A549 (cell line): ENCODE measurements around the gene KRTAP26-1. TPM values are rescaled to one million over a fixed set of nuclear protein-coding genes. Genes with fewer than 3 reads are reported as not detected.

ENCODE experiments used
- ATAC-seq, 2 experiments: fragments of 200-7000 bp in 1 of 2; fragments of >200 bp in 1 of 2; cut with Nextera tagmentation in 1 of 2; cut with Tn5 transposase in 1 of 2; 3 replicates each; pipeline versions ENCODE4 v1.8.0 to v1.9.1; 2018 to 2020; ENCODE audit warnings: mild to moderate bottlenecking in 1 of 2, moderate library complexity in 1 of 2
- CTCF ChIA-PET: fragments of 300-600 bp; sonication (Branson Sonifier 250); formaldehyde crosslinking; extraction: SDS; loops from one replicate; lab custom pipeline; 2021; ENCODE audit warnings: antibody characterized with exemption, inconsistent platforms; lab: Yijun Ruan, JAX
- POLR2A ChIA-PET: fragments of 350-600 bp; formaldehyde crosslinking; extraction: SDS; loops from one replicate; lab custom pipeline; 2021; ENCODE audit warnings: antibody characterized with exemption, inconsistent platforms; lab: Yijun Ruan, JAX
- DNase-seq, 2 experiments: peaks; one replicate each; pipeline versions ENCODE4 v3.0.0 to v3.0.0-alpha.2; 2011 to 2016; ENCODE audit warnings: low read depth in 1 of 2, low spot score in 1 of 2
- FAIRE-seq: peaks from 2 replicates; lab custom pipeline; 2011; peaks lifted over from hg19 to GRCh38; lab: Jason Lieb, UNC
- H3K27ac ChIP-seq, 2 experiments: fragments of >200 bp; sonication (Bioruptor Twin); formaldehyde crosslinking; 3 replicates each; pipeline ENCODE4 v1.5.1; 2016 to 2017
- H3K4me1 ChIP-seq: fragments of >200 bp; sonication (Bioruptor Twin); formaldehyde crosslinking; 3 replicates; pipeline ENCODE4 v1.6.1; 2016
- H3K4me2 ChIP-seq: fragments of >200 bp; sonication (Bioruptor Twin); formaldehyde crosslinking; 3 replicates; pipeline ENCODE4 v1.6.1; 2016
- H3K4me3 ChIP-seq: fragments of >200 bp; sonication (Bioruptor Twin); formaldehyde crosslinking; 3 replicates; pipeline ENCODE4 v1.5.1; 2016
- H3K9me3 ChIP-seq: fragments of >200 bp; sonication (Bioruptor Twin); formaldehyde crosslinking; 3 replicates; pipeline ENCODE4 v1.6.1; 2016
- ATOH8 ChIP-seq: fragments of 250-450 bp; sonication (Bioruptor Pico); IDR thresholded peaks from 2 replicates; pipeline ENCODE4 v1.5.0; 2020; ENCODE audit warnings: low read depth, mild to moderate bottlenecking, moderate library complexity
- BHLHE40 ChIP-seq: IDR thresholded peaks from 2 replicates; pipeline ENCODE4 v1.6.1; 2012; ENCODE audit warnings: low read depth, low read length, inconsistent platforms
- E2F6 ChIP-seq: IDR thresholded peaks from 2 replicates; pipeline ENCODE4 v1.6.1; 2012; ENCODE audit warnings: low read depth, borderline replicate concordance
- EHMT2 ChIP-seq: fragments of 200-600 bp; sonication (generic); IDR thresholded peaks from 2 replicates; pipeline ENCODE4 v1.6.1; 2016; ENCODE audit warnings: antibody characterized with exemption, low read depth, mild to moderate bottlenecking, moderate library complexity
- FOSB ChIP-seq: fragments of 250-450 bp; sonication (Bioruptor Pico); IDR thresholded peaks from 2 replicates; pipeline ENCODE4 v1.5.0; 2020; ENCODE audit warnings: mild to moderate bottlenecking, moderate library complexity
- FOSL2 ChIP-seq, 2 experiments: fragments of 450-650 bp in 1 of 2; fragments of >200 bp in 1 of 2; sonication (Bioruptor Twin) in 1 of 2; formaldehyde crosslinking; IDR thresholded peaks; 2 replicates each; pipeline versions ENCODE4 v1.5.0 to v1.6.1; 2016 to 2020; ENCODE audit warnings: mild to moderate bottlenecking in 1 of 2, moderate library complexity in 1 of 2
- HDAC2 ChIP-seq: fragments of 200-600 bp; sonication (generic); IDR thresholded peaks from 2 replicates; pipeline ENCODE4 v1.6.1; 2016
- HES2 ChIP-seq: fragments of >200 bp; sonication (Bioruptor Twin); formaldehyde crosslinking; IDR thresholded peaks from 2 replicates; pipeline ENCODE4 v1.6.1; 2016
- KDM5A ChIP-seq: fragments of 200-600 bp; sonication (generic); IDR thresholded peaks from 2 replicates; pipeline ENCODE4 v1.6.1; 2016; ENCODE audit warnings: antibody characterized with exemption, mild to moderate bottlenecking
- NPAS2 ChIP-seq: fragments of 250-450 bp; sonication (Bioruptor Pico); IDR thresholded peaks from 2 replicates; pipeline ENCODE4 v1.8.0; 2022; ENCODE audit warnings: mild to moderate bottlenecking, moderate library complexity, borderline replicate concordance
- NR3C1 ChIP-seq: fragments of >200 bp; sonication (Bioruptor Twin); formaldehyde crosslinking; IDR thresholded peaks from 3 replicates; pipeline ENCODE4 v1.6.1; 2017
- PHF8 ChIP-seq: fragments of 200-600 bp; sonication (generic); IDR thresholded peaks from 2 replicates; pipeline ENCODE4 v1.6.1; 2016; ENCODE audit warnings: low read depth, mild to moderate bottlenecking, antibody characterized with exemption, moderate library complexity, borderline replicate concordance
- POLR2AphosphoS2 ChIP-seq: conservative IDR thresholded peaks from 2 replicates; pipeline ENCODE4 v1.6.1; 2012; ENCODE audit warnings: low read length, improper control_type of control experiment, inconsistent platforms
- RARB ChIP-seq: fragments of 250-450 bp; sonication (Bioruptor Pico); IDR thresholded peaks from 2 replicates; pipeline ENCODE4 v1.8.0; 2021; ENCODE audit warnings: mild to moderate bottlenecking, moderate library complexity
- RCOR1 ChIP-seq: fragments of 150-350 bp; IDR thresholded peaks from 2 replicates; pipeline ENCODE4 v1.6.1; 2014; ENCODE audit warnings: antibody characterized with exemption, low read length, low read depth
- RFX5 ChIP-seq: fragments of 450-650 bp; IDR thresholded peaks from 2 replicates; pipeline ENCODE4 v1.7.1; 2014; ENCODE audit warnings: antibody characterized with exemption, mild to moderate bottlenecking, moderate library complexity
- RNF2 ChIP-seq: fragments of 200-600 bp; sonication (generic); IDR thresholded peaks from 2 replicates; pipeline ENCODE4 v1.6.1; 2016; ENCODE audit warnings: low read depth, mild to moderate bottlenecking, antibody characterized with exemption, moderate library complexity, borderline replicate concordance
- SMC3 ChIP-seq: fragments of >200 bp; sonication (Bioruptor Twin); formaldehyde crosslinking; IDR thresholded peaks from 3 replicates; pipeline ENCODE4 v1.6.1; 2018; ENCODE audit warnings: inconsistent platforms
- ZFP36 ChIP-seq: fragments of 450-650 bp; IDR thresholded peaks from 2 replicates; pipeline ENCODE4 v1.6.1; 2014; ENCODE audit warnings: borderline replicate concordance; ENCODE audit not compliant: partially characterized antibody
- ZNF302 ChIP-seq: fragments of 250-450 bp; sonication (Bioruptor Pico); IDR thresholded peaks from 2 replicates; pipeline ENCODE4 v1.9.0; 2021; ENCODE audit warnings: inconsistent platforms, mild to moderate bottlenecking, moderate library complexity
- ZSCAN20 ChIP-seq: fragments of 250-450 bp; sonication (Bioruptor Pico); IDR thresholded peaks from 2 replicates; pipeline ENCODE4 v1.8.0; 2022; ENCODE audit warnings: mild to moderate bottlenecking, moderate library complexity
- WGBS: methylation state at CpG from one replicate; pipeline ENCODE4 v1.1.6; 2017; ENCODE audit errors: missing lambda C conversion rate; 5-methylcytosine and 5-hydroxymethylcytosine counted together
- polyA minus RNA-seq: library from RNA; depleted of rRNA, polyadenylated mRNA; stranded (reverse); fragments of >200 nt; gene quantifications from 2 replicates; pipeline ENCODE4 v1.2.3, GENCODE V29; 2011; rRNA and poly(A)+ RNA removed
- polyA plus RNA-seq, 4 experiments: library from polyadenylated mRNA; depleted of rRNA in 3 of 4; stranded (reverse); fragments of >200 nt; fragmentation: RNase III in 1 of 4; extraction: RNeasy Plus Mini Kit Qiagen cat#74134 plus additional on column Dnase treatment in 1 of 4; gene quantifications; 2 replicates in 3 of 4; 3 replicates in 1 of 4; pipeline ENCODE4 v1.2.3, GENCODE V29; 2011 to 2017

KRTAP26-1 gene
- polyA plus RNA-seq (2011; rRNA removed) (not detected in 2 replicates), polyA plus RNA-seq (2017; fragmentation: RNase III; extraction: RNeasy Plus Mini Kit Qiagen cat#74134 plus additional on column Dnase treatment) (not detected in 3 replicates), polyA minus RNA-seq (not detected in 2 replicates)
- not detected in 2 replicates for polyA plus RNA-seq (2012; cell fraction: cytosol; rRNA removed)
- not detected in 2 replicates for polyA plus RNA-seq (2012; cell fraction: nucleus; rRNA removed)

- H3K4me1 ChIP-seq = no peaks in the 10 kb centered on the region
- no peak within 1 kb of the TSS for H3K4me3 ChIP-seq
- no peak for FAIRE-seq
- POLR2A ChIA-PET = no interaction called here
- no peak for ATAC-seq
- H3K4me2 ChIP-seq = no peak within 1 kb of the TSS
- 36% methylated on average over 2 of the region's 2 CpGs for WGBS
- TF ChIP-seq ZFP36 = no peak
- TF ChIP-seq PHF8 = no peak
- no peak for TF ChIP-seq HES2
- no peak for TF ChIP-seq RFX5
- TF ChIP-seq ZNF302 = no peak
- TF ChIP-seq POLR2AphosphoS2 = no peak
- TF ChIP-seq ZSCAN20 = no peak
- no peak for TF ChIP-seq RNF2
- no peak for TF ChIP-seq EHMT2
- TF ChIP-seq RCOR1 = no peak
- no peak for TF ChIP-seq RARB (CRISPR knock-in tag)
- no peaks in the 10 kb centered on the region for H3K9me3 ChIP-seq
- DNase-seq = no peak
- H3K27ac ChIP-seq = no peak within 1 kb of the TSS
- CTCF ChIA-PET = no interaction called here
Measured at GRCh38 chr21:30320215-30320614, at the start of gene KRTAP26-1. KRTAP26-1 (minus strand) TSS chr21:30320315; CDS start chr21:30320035, 280 bp downstream.

- FAIRE-seq (no peak), DNase-seq (no peak), ATAC-seq (no peak)
- Histone ChIP-seq H3K4me2 (no peak overlapping the region), H3K27ac (no peak overlapping the region), H3K9me3 (no peaks in the 10 kb centered on the region), H3K4me3 (no peak overlapping the region)
- WGBS = 0% methylated on average over 3 of the region's 3 CpGs
- POLR2A ChIA-PET = no interaction called here
- TF ChIP-seq E2F6 (no peak), FOSL2 (IDR thresholded peaks at IDR 0.05) (no peak), FOSL2 (CRISPR knock-in tag; IDR thresholded peaks at IDR 0.05) (no peak), FOSB (CRISPR knock-in tag) (no peak), RFX5 (no peak), RCOR1 (no peak), ATOH8 (no peak), NPAS2 (CRISPR knock-in tag) (no peak)
- TF ChIP-seq, all 56 proteins: peak for 0
- CTCF ChIA-PET = no interaction called here
- H3K4me1 ChIP-seq = no peaks in the 10 kb centered on the region
Measured at GRCh38 chr21:30355906-30356305, 35.8 kb upstream of the KRTAP26-1 start.

GRCh38 chr21:30354308-30355005 is 34.3 kb upstream of the KRTAP26-1 start:
- no peak overlapping the region for H3K4me2 ChIP-seq
- CTCF ChIA-PET = no interaction called here
- 6% methylated on average over 1 of the region's 1 CpG for WGBS
- no peak for TF ChIP-seq KDM5A
- no peak for TF ChIP-seq SMC3
- no peak for TF ChIP-seq HDAC2
- no peak for TF ChIP-seq BHLHE40
- TF ChIP-seq FOSB (CRISPR knock-in tag) = no peak
- TF ChIP-seq RCOR1 = no peak
- TF ChIP-seq NR3C1 = no peak
- no peaks in the 10 kb centered on the region for H3K4me1 ChIP-seq
- no peak overlapping the region for H3K27ac ChIP-seq
- H3K4me3 ChIP-seq = no peak overlapping the region
- POLR2A ChIA-PET = no interaction called here
- no peaks in the 10 kb centered on the region for H3K9me3 ChIP-seq
- DNase-seq (no peak), ATAC-seq (no peak), FAIRE-seq (no peak)
